Measurements from ENCODE around the gene NXNL1.

Gene NXNL1

GRCh38 chr19:17454576-17455071 is 6.1 kb downstream of the NXNL1 start:
- TF ChIP-seq, protein P1, sequence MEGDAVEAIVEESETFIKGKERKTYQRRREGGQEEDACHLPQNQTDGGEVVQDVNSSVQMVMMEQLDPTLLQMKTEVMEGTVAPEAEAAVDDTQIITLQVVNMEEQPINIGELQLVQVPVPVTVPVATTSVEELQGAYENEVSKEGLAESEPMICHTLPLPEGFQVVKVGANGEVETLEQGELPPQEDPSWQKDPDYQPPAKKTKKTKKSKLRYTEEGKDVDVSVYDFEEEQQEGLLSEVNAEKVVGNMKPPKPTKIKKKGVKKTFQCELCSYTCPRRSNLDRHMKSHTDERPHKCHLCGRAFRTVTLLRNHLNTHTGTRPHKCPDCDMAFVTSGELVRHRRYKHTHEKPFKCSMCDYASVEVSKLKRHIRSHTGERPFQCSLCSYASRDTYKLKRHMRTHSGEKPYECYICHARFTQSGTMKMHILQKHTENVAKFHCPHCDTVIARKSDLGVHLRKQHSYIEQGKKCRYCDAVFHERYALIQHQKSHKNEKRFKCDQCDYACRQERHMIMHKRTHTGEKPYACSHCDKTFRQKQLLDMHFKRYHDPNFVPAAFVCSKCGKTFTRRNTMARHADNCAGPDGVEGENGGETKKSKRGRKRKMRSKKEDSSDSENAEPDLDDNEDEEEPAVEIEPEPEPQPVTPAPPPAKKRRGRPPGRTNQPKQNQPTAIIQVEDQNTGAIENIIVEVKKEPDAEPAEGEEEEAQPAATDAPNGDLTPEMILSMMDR (IDR thresholded peaks at IDR 0.05) = no peak
- DNase-seq (ENCODE audit: low spot score) = no peak
- no peak overlapping the region for H3K27ac ChIP-seq
- no peak overlapping the region for H3K4me3 ChIP-seq

GRCh38 chr19:17451820-17452219 is 8.9 kb downstream of the NXNL1 start:
- TF ChIP-seq, protein P1 (IDR thresholded peaks at IDR 0.05) = no peak
- Histone ChIP-seq H3K27ac (no peak overlapping the region), H3K4me3 (no peak overlapping the region)
- DNase-seq (ENCODE audit: low spot score) = no peak

DNA sequence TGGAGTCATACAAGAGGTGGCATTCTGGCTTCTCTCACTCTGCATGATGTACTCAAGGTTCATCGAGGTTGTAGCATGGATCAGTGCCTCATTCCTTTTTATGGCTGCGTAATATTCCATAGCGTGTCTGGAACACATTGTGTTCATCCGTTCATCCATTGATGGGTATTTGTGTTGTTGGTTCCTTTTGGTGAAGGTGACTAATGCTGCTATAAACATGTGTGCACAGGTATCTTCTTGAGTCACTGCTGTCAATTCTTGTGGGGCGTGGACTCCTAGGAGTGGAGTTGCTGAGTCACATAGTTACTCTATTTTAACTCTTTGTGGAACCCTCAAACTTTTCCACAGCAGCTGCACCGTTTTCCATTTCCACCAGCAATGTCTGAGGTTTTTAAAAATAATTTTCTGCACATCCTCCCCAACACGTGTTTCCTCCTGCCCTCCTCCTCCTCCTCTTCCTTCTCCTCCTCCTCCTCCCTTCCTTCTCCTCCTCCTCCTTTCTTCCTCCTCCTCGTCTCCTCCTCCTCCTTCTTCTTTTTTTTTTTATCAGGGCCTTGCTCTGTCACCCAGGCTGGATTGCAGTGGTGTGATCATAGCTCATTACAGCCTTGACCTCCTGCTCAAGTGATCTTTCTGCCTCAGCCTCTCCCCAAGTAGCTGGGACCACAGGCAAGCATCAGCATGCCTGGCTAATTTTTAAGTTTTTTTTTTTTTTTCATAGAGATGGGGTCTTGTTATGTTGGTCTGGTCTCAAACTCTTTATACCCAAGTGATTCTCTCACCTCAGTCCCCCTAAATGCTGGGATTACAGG is 10.3 kb downstream of the NXNL1 start:
- Histone ChIP-seq H3K4me3 (no peak overlapping the region), H3K27ac (no peak overlapping the region)
- TF ChIP-seq, protein P1 (IDR thresholded peaks at IDR 0.05) = no peak
- no peak for DNase-seq (ENCODE audit: low spot score)

DNA sequence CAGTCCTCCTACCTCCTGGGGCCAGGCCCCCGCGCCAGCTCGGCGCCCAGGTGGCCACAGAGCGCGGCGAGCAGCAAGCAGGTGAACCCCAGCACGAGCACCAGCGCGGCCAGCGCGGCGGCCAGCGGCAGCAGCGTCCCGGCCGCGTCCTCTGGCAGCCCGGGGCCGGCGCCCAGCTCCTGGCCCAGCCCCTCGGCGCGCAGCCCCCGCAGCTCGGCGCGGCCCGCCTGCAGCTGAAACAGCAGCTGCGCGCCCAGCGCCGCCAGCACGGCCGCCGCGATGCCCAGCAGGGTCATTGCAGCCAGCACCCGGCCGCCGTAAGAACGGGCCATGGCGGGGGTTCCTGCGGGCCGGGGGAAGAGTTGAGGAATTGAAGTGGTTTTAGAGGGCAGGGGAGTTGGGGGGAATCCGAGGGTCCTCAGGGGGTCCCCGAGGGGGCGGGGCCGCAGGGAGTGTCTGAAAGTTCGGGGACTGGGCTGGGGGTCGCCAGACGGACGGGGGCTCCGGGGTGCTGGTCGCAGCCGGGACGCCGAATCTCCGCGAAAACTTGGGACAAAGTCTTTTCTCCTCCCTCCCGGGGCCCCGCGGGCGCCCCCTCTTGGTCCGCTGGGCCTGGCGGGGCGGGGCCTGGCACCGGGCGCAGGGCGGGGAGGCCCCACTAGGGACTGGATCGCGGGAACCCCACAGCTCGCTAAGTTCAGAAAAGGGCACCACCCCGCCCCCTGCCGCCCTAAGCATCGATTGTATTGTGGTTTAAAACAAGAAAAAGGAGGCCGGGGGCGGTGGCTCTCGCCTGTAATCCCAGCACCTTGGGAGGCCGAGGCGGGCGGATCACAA is 12.4 kb downstream of the NXNL1 start, which contains the start of gene TMEM221:
TSS of gene TMEM221 (minus strand) at position 538 of the 837 bp plus-strand sequence. CDS start at position 332, 206 bp downstream.
- H3K4me3 ChIP-seq = peak within 1 kb of the TSS; percentile 76
- H3K27ac ChIP-seq = peak within 1 kb of the TSS in 1 of 2 donors; percentile 3
- no peak for DNase-seq (ENCODE audit: low spot score)
- TF ChIP-seq, protein P1 (IDR thresholded peaks at IDR 0.05) = peak; percentile 28

DNA sequence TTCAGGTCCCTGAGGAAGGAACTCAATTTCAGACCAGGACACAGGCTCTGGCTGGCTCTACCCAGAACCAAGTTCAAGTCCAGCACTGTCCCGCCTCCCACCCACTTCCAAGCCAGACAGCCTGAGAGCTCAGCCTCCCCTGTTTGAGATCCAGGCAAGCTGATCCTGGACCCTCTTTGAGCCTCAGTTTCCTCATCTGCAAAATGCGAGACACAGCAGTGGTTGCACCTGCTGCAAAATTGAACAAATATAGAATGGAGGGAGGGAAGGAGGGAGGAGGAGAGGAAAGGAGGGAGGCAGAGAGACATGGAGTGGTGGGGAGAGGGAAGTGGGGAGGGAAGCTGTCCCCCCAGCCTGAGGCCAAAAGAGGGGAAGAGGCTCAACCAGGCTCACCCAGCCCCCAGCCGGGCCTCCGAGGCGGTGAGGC is 13.0 kb downstream of the NXNL1 start:
- Histone ChIP-seq H3K27ac (no peak overlapping the region), H3K4me3 (peak overlapping the region; percentile 76)
- no peak for DNase-seq (ENCODE audit: low spot score)
- TF ChIP-seq, protein P1 (IDR thresholded peaks at IDR 0.05) = no peak

DNA sequence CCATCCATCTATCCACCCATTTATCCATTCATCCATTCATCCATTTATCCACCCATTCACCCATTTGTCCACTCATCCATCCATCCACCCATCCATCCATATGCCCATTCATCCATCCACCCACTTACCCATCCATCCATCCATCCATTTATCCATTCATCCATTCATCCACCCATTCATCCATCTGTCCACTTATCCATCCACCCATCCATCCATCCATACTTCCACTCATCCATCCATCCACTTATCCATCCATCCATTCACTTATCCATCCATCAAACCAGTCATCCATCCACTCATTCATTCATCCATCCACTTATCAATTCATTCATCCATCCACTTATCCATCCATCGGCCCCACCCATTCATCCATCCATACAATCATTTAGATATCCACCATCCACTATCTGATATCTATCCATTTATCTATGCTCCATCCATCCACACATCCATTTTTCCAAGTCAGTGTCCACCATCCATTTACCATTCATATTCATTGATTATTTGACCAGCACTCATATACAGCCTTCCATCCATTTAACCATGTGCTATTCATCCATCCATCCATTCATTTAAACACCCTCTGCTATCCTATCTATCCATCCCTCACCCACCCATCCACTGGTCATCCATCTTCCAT is 15.1 kb downstream of the NXNL1 start:
- Histone ChIP-seq H3K4me3 (no peak overlapping the region), H3K27ac (no peak overlapping the region)
- DNase-seq (ENCODE audit: low spot score) = no peak
- TF ChIP-seq, protein P1 (IDR thresholded peaks at IDR 0.05) = no peak
